Stimulated activated CD8-positive, alpha-beta memory T cell treated with anti-CD3 and anti-CD28 coated beads, Interleukin-4, amount 100 ng/mL, for 48 hours (primary cell): ENCODE data around the gene AP3S1.

Source experiments
- DNase-seq: peaks from one replicate; pipeline ENCODE4 v3.0.0-alpha.2; 2020

AP3S1 gene

GRCh38 chr5:115829913-115830312 lies 11.8 kb upstream of the AP3S1 start:
- no peak for DNase-seq

- DNase-seq = no peak
These were observed 10.5 kb upstream of the AP3S1 start for GRCh38 chr5:115831163-115831768.

- no peak for DNase-seq
These were observed 6.3 kb upstream of the AP3S1 start for GRCh38 chr5:115835481-115835880.

GRCh38 chr5:115838885-115839518 lies 2.7 kb upstream of the AP3S1 start:
- DNase-seq = peak; percentile 34

- no peak for DNase-seq
These were observed 862 bp upstream of the AP3S1 start for GRCh38 chr5:115840873-115841272.

- peak; percentile 34 for DNase-seq
These were observed 577 bp downstream of the AP3S1 start for GRCh38 chr5:115842089-115842935.

DNA sequence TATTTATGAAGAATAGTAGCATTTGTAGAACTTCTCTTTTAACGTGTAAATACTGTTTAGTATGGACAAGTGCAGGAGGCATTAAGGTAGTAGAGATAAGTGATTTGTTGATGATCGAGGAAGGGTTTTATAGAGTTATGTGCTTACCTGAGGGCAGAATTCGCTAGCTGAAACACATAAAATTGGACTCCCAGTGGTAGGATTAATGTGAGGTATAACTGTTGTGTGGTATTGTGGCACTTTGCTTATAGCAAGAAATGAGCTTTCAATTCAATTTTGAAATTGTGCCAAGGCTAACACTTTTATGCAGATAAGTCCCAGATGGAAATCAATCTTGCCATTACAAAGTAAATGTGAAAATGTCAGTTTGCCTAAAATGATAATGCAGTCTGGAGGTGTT lies 1.2 kb downstream of the AP3S1 start:
- DNase-seq = no peak

- DNase-seq = no peak
These were observed 1.9 kb downstream of the AP3S1 start for GRCh38 chr5:115843444-115844130.

GRCh38 chr5:115844321-115844817 lies 2.6 kb downstream of the AP3S1 start:
- no peak for DNase-seq

- no peak for DNase-seq
These were observed 5.6 kb downstream of the AP3S1 start for GRCh38 chr5:115847290-115847689.

DNA sequence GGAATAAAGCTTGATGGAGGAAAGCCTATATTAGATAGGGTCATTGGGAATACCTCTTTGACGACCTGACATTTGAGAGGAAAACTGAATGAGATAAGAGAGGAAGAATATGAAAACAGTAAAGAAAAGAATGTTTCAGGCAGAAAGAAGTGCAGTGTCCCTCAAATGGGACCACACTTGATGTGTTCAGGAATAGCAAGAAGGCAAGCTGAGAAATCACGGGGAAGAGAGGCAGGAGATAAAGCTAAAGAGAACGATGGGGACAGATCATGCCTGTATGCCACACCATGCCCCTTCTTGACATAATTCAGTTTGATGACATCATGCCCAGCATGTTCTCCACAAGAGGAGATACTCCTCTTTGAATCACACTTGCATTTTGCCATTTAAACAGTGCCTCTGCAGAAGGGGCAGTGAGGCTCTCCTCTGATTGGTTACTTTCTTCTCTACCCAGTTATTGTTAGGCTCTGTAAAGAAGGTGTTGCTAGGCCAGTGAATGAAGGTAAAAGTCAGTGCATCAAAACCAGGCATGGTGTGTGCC lies 7.6 kb downstream of the AP3S1 start:
- DNase-seq = no peak

- DNase-seq = no peak
These were observed 9.1 kb downstream of the AP3S1 start for GRCh38 chr5:115850744-115851416.

GRCh38 chr5:115854139-115854538 lies 12.4 kb downstream of the AP3S1 start:
- DNase-seq = no peak

GRCh38 chr5:115855959-115856358 lies 14.2 kb downstream of the AP3S1 start:
- DNase-seq = no peak

- DNase-seq = no peak
These were observed 15.3 kb downstream of the AP3S1 start for GRCh38 chr5:115857057-115857479.

DNA sequence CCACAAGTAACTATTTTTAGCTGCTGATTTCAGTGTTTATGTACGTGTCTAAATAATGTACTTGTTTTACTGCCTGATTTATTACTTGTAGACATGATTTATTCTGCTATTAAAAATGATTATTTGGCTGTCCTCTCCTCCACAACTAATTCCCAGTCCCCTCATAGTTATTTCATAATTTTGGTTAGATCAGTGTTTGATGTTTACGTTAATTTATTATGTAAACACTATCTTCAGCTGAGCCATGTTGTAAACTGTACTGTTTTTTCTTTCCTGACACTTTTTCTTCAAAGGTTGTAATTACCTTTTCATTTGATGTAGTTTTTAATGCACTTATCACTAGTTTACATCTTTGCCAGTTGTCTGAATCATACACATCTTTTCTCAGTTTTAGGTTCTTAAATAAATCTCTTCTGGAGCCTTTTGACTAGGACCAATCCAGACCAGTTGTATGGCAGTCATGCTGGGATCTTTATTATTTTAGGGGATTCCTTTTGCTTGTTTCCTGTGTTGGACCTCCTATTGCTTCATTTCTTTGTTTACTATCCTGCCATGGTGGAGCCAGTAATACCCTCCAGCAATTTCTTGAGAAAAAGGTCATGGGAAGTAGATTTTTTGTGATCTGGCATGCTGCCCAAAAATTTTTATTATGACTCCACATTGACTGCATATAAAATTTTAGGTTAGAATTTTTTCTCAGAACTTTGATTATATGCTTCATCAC lies 16.1 kb downstream of the AP3S1 start:
- DNase-seq = no peak

GRCh38 chr5:115858396-115858795 lies 16.7 kb downstream of the AP3S1 start:
- no peak for DNase-seq

GRCh38 chr5:115859378-115859777 lies 17.6 kb downstream of the AP3S1 start:
- no peak for DNase-seq

DNA sequence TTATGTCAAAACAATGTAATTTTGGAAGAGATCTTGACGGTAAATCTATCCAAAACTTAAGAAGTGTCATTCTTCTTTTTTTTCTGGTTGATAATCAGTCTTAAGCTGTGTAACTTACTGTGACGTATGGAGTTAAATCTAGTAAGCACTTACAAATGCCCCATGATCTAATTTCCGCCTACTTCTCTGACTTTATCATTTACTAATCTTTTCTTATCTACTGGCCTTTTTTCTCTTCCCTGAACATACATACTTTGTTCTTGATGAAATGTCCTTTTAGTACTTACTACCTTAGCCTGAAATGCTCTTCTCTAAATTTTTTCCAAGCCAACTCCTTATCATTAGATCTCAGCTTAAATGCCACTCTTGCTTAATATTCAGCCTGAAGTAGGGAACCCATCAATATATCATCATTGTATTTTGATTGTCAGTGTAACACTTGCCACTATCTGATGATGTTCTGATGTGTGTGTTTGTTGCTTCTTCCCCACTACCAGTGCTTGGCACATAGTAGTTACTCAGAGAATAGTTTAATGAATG lies 27.6 kb downstream of the AP3S1 start:
- DNase-seq = no peak

- no peak for DNase-seq
These were observed 30.7 kb downstream of the AP3S1 start for GRCh38 chr5:115872447-115872846.

- DNase-seq = no peak
These were observed 31.7 kb downstream of the AP3S1 start for GRCh38 chr5:115873392-115873791.
